SK-N-SH treated with all-trans-retinoic acid at 6 μM for 48 hours (cell line): ENCODE measurements around the gene FOXL1.

Experiments
- ATAC-seq: fragments of 200-7000 bp; cut with Tn5 transposase; 3 replicates; pipeline ENCODE4 v1.9.1; 2020; ENCODE audit warnings: mild to moderate bottlenecking, moderate library complexity
- ARNTL ChIP-seq: fragments of 450-650 bp; formaldehyde crosslinking; IDR thresholded peaks from 2 replicates; pipeline ENCODE4 v1.5.0; 2020; ENCODE audit warnings: low read depth, mild to moderate bottlenecking, moderate library complexity, borderline replicate concordance
- BACH2 ChIP-seq: fragments of 250-450 bp; sonication (Bioruptor Pico); IDR thresholded peaks from 2 replicates; pipeline ENCODE4 v1.9.0; 2021; ENCODE audit warnings: mild to moderate bottlenecking, borderline replicate concordance
- CREB5 ChIP-seq: fragments of 250-450 bp; sonication (Bioruptor Pico); IDR thresholded peaks from 2 replicates; pipeline ENCODE4 v1.5.1; 2020; ENCODE audit warnings: low read depth, mild to moderate bottlenecking, moderate library complexity
- CSDC2 ChIP-seq: fragments of 250-450 bp; sonication (Bioruptor Pico); IDR thresholded peaks from 2 replicates; pipeline ENCODE4 v1.5.0; 2020; ENCODE audit warnings: mild to moderate bottlenecking, moderate library complexity
- ESRRG ChIP-seq: fragments of 250-450 bp; sonication (Bioruptor Pico); IDR thresholded peaks from 2 replicates; pipeline ENCODE4 v1.6.1; 2021; ENCODE audit warnings: mild to moderate bottlenecking
- GLIS3 ChIP-seq: fragments of 250-450 bp; sonication (Bioruptor Pico); IDR thresholded peaks from 2 replicates; pipeline ENCODE4 v1.5.0; 2020; ENCODE audit warnings: mild to moderate bottlenecking, moderate library complexity
- ISL1 ChIP-seq: fragments of 250-450 bp; sonication (Bioruptor Pico); IDR thresholded peaks from 2 replicates; pipeline ENCODE4 v2.1.2; 2022; ENCODE audit warnings: mild to moderate bottlenecking, moderate library complexity
- OSR1 ChIP-seq: fragments of 250-450 bp; sonication (Bioruptor Pico); IDR thresholded peaks from 2 replicates; pipeline ENCODE4 v1.8.0; 2022; ENCODE audit warnings: moderate library complexity, mild to moderate bottlenecking, inconsistent platforms
- PATZ1 ChIP-seq: fragments of 250-450 bp; sonication (Bioruptor Pico); IDR thresholded peaks from 2 replicates; pipeline ENCODE4 v1.8.0; 2020; ENCODE audit warnings: mild to moderate bottlenecking, moderate library complexity, borderline replicate concordance
- POU6F1 ChIP-seq: fragments of 250-450 bp; sonication (Bioruptor Pico); IDR thresholded peaks from 2 replicates; pipeline ENCODE4 v1.8.0; 2021; ENCODE audit warnings: low read depth, mild to moderate bottlenecking, moderate library complexity, borderline replicate concordance
- PPARA ChIP-seq: fragments of 250-450 bp; sonication (Bioruptor Pico); IDR thresholded peaks from 2 replicates; pipeline ENCODE4 v1.5.0; 2020; ENCODE audit warnings: mild to moderate bottlenecking, borderline replicate concordance
- RARB ChIP-seq: fragments of 250-450 bp; sonication (Bioruptor Pico); IDR thresholded peaks from 2 replicates; pipeline ENCODE4 v1.8.0; 2021; ENCODE audit warnings: mild to moderate bottlenecking, moderate library complexity
- SNAI2 ChIP-seq: fragments of 250-450 bp; sonication (Bioruptor Pico); IDR thresholded peaks from 2 replicates; pipeline ENCODE4 v1.5.0; 2020; ENCODE audit warnings: mild to moderate bottlenecking, moderate library complexity
- TCF4 ChIP-seq: fragments of 250-450 bp; sonication (Bioruptor Pico); IDR thresholded peaks from 2 replicates; pipeline ENCODE4 v1.8.0; 2021; ENCODE audit warnings: mild to moderate bottlenecking, moderate library complexity, borderline replicate concordance
- TSHZ2 ChIP-seq: fragments of 250-450 bp; sonication (Bioruptor Pico); IDR thresholded peaks from 2 replicates; pipeline ENCODE4 v1.5.0; 2020; ENCODE audit warnings: mild to moderate bottlenecking, moderate library complexity
- ZC3H10 ChIP-seq: fragments of 250-450 bp; sonication (Bioruptor Pico); IDR thresholded peaks from 2 replicates; pipeline ENCODE4 v1.5.1; 2021; ENCODE audit warnings: mild to moderate bottlenecking, moderate library complexity
- ZFP3 ChIP-seq: fragments of 250-450 bp; sonication (Bioruptor Pico); IDR thresholded peaks from 2 replicates; pipeline ENCODE4 v1.5.0; 2020; ENCODE audit warnings: mild to moderate bottlenecking, moderate library complexity
- ZFP30 ChIP-seq: fragments of 450-650 bp; formaldehyde crosslinking; IDR thresholded peaks from 2 replicates; pipeline ENCODE4 v1.5.0; 2022; ENCODE audit warnings: mild to moderate bottlenecking, moderate library complexity
- ZNF565 ChIP-seq: fragments of 450-650 bp; formaldehyde crosslinking; conservative IDR thresholded peaks from 2 replicates; pipeline ENCODE4 v1.5.0; 2020; ENCODE audit warnings: low read depth, mild to moderate bottlenecking, moderate library complexity
- ZNF70 ChIP-seq: fragments of 450-650 bp; formaldehyde crosslinking; IDR thresholded peaks from 2 replicates; pipeline ENCODE4 v1.5.0; 2020; ENCODE audit warnings: mild to moderate bottlenecking, moderate library complexity
- ZNF8 ChIP-seq: fragments of 450-650 bp; formaldehyde crosslinking; IDR thresholded peaks from 2 replicates; pipeline ENCODE4 v1.5.0; 2020; ENCODE audit warnings: mild to moderate bottlenecking, moderate library complexity

The FOXL1 gene

GRCh38 chr16:86546638-86547013 lies 31.7 kb upstream of the FOXL1 start (continued):
- TF ChIP-seq CREB5 (no peak), ZFP30 (CRISPR knock-in tag) (no peak), PPARA (no peak), POU6F1 (no peak), ESRRG (CRISPR knock-in tag) (no peak), ZC3H10 (CRISPR knock-in tag) (no peak)

GRCh38 chr16:86547286-86547685 lies 31.1 kb upstream of the FOXL1 start:
- ATAC-seq, result no peak
- no peak for TF ChIP-seq RARB (CRISPR knock-in tag)
- no peak for TF ChIP-seq ZNF565
- TF ChIP-seq PATZ1 (CRISPR knock-in tag), result no peak
- no peak for TF ChIP-seq SNAI2
- TF ChIP-seq OSR1 (CRISPR knock-in tag), result no peak
- TF ChIP-seq TCF4 (CRISPR knock-in tag), result no peak
- no peak for TF ChIP-seq GLIS3 (CRISPR knock-in tag)
- no peak for TF ChIP-seq ZNF70 (CRISPR knock-in tag)
- TF ChIP-seq BACH2 (CRISPR knock-in tag), result no peak
- no peak for TF ChIP-seq ZFP3 (CRISPR knock-in tag)
- no peak for TF ChIP-seq TSHZ2 (CRISPR knock-in tag)

GRCh38 chr16:86549076-86549892 lies 29.1 kb upstream of the FOXL1 start:
- no peak for TF ChIP-seq ZNF70 (CRISPR knock-in tag)
- no peak for TF ChIP-seq CSDC2 (CRISPR knock-in tag)
- TF ChIP-seq ISL1 (CRISPR knock-in tag), result no peak
- TF ChIP-seq ARNTL (CRISPR knock-in tag), result no peak
- no peak for TF ChIP-seq ZC3H10 (CRISPR knock-in tag)
- TF ChIP-seq CREB5, result no peak
- TF ChIP-seq ZNF565, result no peak
- ATAC-seq, result no peak

GRCh38 chr16:86549893-86550190 lies 28.5 kb upstream of the FOXL1 start:
- no peak for ATAC-seq
- TF ChIP-seq ZNF8 (no peak), PPARA (no peak), TCF4 (CRISPR knock-in tag) (no peak)
- TF ChIP-seq, all 23 proteins: peak for 0
